IMR-90 (cell line): Measurements from ENCODE around the gene KRTAP9-9. TPM values are rescaled to one million over a fixed set of nuclear protein-coding genes. Genes with fewer than 3 reads are reported as not detected.

Experiments used
- ATAC-seq: fragments of 200-7000 bp; cut with Tn5 transposase; 2 replicates; pipeline ENCODE4 v1.9.1; 2020; ENCODE audit warnings: low read depth, mild to moderate bottlenecking, moderate library complexity
- BruUV-seq: library from RNA; stranded (reverse); fragments of 400-500 nt; replicated peaks from 2 replicates; lab custom pipeline; 2021; lab: Mats Ljungman, UMichigan
- CTCF ChIA-PET: fragments of 300-600 bp; formaldehyde crosslinking; extraction: SDS; loops from one replicate; lab custom pipeline; 2021; ENCODE audit warnings: antibody characterized with exemption; lab: Yijun Ruan, JAX
- POLR2A ChIA-PET: fragments of 300-600 bp; sonication (Branson Sonifier 250); formaldehyde crosslinking; loops from one replicate; lab custom pipeline; 2022; ENCODE audit warnings: antibody characterized with exemption; ENCODE audit not compliant: unreplicated experiment; lab: Charles Lee
- DNase-seq: peaks from one replicate; pipeline ENCODE4 v3.0.0; 2013
- H2AFZ ChIP-seq: replicated peaks from 2 replicates; pipeline ENCODE3; 2013; ENCODE audit warnings: low read length, mild to moderate bottlenecking; ENCODE audit not compliant: poor library complexity
- H2AK5ac ChIP-seq: 2 replicates; pipeline ENCODE4 v1.6.1; 2013; ENCODE audit warnings: low read depth, low read length, inconsistent platforms
- H2AK9ac ChIP-seq: replicated peaks from 2 replicates; pipeline ENCODE3; 2013; ENCODE audit warnings: mild to moderate bottlenecking, low read depth, low read length, moderate library complexity; ENCODE audit not compliant: poor library complexity
- H2BK120ac ChIP-seq: 2 replicates; pipeline ENCODE4 v1.6.1; 2013; ENCODE audit warnings: low read depth, low read length, inconsistent platforms
- H2BK15ac ChIP-seq: 3 replicates; pipeline ENCODE4 v1.6.1; 2013; ENCODE audit warnings: low read depth, low read length, inconsistent platforms
- H2BK20ac ChIP-seq: 2 replicates; pipeline ENCODE4 v1.6.1; 2013; ENCODE audit warnings: low read depth, mild to moderate bottlenecking, inconsistent platforms, low read length, moderate library complexity
- H2BK5ac ChIP-seq: 2 replicates; pipeline ENCODE4 v1.6.1; 2013; ENCODE audit warnings: mild to moderate bottlenecking, low read depth, low read length, inconsistent platforms; ENCODE audit not compliant: poor library complexity, severe bottlenecking
- H3K14ac ChIP-seq: replicated peaks from 2 replicates; pipeline ENCODE4 v1.6.1; 2013; ENCODE audit warnings: low read depth, low read length, inconsistent platforms
- H3K18ac ChIP-seq: 2 replicates; pipeline ENCODE4 v1.6.1; 2013; ENCODE audit warnings: low read depth, low read length, control low read depth
- H3K23ac ChIP-seq: 2 replicates; pipeline ENCODE4 v1.6.1; 2013; ENCODE audit warnings: low read depth, low read length, inconsistent platforms
- H3K27ac ChIP-seq: 2 replicates; pipeline ENCODE4 v1.5.1; 2013; ENCODE audit warnings: mild to moderate bottlenecking, control low read depth, low read length; ENCODE audit not compliant: insufficient read depth
- H3K27me3 ChIP-seq: 2 replicates; pipeline ENCODE4 v1.6.1; 2013; ENCODE audit warnings: low read length; ENCODE audit not compliant: control insufficient read depth, insufficient read depth
- H3K36me3 ChIP-seq: 2 replicates; pipeline ENCODE4 v1.6.1; 2013; ENCODE audit warnings: low read length, mixed read lengths; ENCODE audit not compliant: control insufficient read depth, insufficient read depth
- H3K4ac ChIP-seq: 2 replicates; pipeline ENCODE4 v1.6.1; 2013; ENCODE audit warnings: low read depth, low read length, inconsistent platforms
- H3K4me1 ChIP-seq: 2 replicates; pipeline ENCODE4 v1.6.1; 2013; ENCODE audit warnings: low read length, mixed read lengths; ENCODE audit not compliant: control insufficient read depth, insufficient read depth
- H3K4me2 ChIP-seq: 2 replicates; pipeline ENCODE4 v1.6.1; 2013; ENCODE audit warnings: low read depth, mild to moderate bottlenecking, control low read depth, low read length, moderate library complexity
- H3K4me3 ChIP-seq: 2 replicates; pipeline ENCODE4 v1.5.1; 2013; ENCODE audit warnings: low read depth, mild to moderate bottlenecking, control low read depth, low read length, moderate library complexity; ENCODE audit not compliant: insufficient read depth
- H3K56ac ChIP-seq: 2 replicates; pipeline ENCODE4 v1.6.1; 2013; ENCODE audit warnings: low read length, inconsistent platforms; ENCODE audit not compliant: insufficient read depth; ENCODE audit errors: extremely low read depth
- H3K79me1 ChIP-seq, 2 experiments: 2 replicates each; pipeline ENCODE4 v1.6.1; 2013; ENCODE audit warnings: low read length in 2 of 2, inconsistent platforms in 1 of 2, low read depth in 1 of 2
- H3K9ac ChIP-seq: 2 replicates; pipeline ENCODE4 v1.6.1; 2013; ENCODE audit warnings: low read depth, low read length, control low read depth
- H3K9me1 ChIP-seq: 2 replicates; pipeline ENCODE4 v1.6.1; 2013; ENCODE audit warnings: low read length, inconsistent platforms; ENCODE audit not compliant: insufficient read depth
- H3K9me3 ChIP-seq: 2 replicates; pipeline ENCODE4 v1.6.1; 2013; ENCODE audit warnings: low read length; ENCODE audit not compliant: control insufficient read depth, insufficient read depth
- H4K20me1 ChIP-seq: 2 replicates; pipeline ENCODE4 v1.6.1; 2013; ENCODE audit warnings: low read length, inconsistent platforms; ENCODE audit not compliant: insufficient read depth
- H4K5ac ChIP-seq: 2 replicates; pipeline ENCODE4 v1.6.1; 2013; ENCODE audit warnings: mild to moderate bottlenecking, low read depth, low read length, control low read depth
- H4K8ac ChIP-seq, 2 experiments: 2 replicates each; pipeline ENCODE4 v1.6.1; 2013; ENCODE audit warnings: low read depth in 2 of 2, low read length in 2 of 2, control low read depth in 1 of 2, inconsistent platforms in 1 of 2
- H4K91ac ChIP-seq: 2 replicates; pipeline ENCODE4 v1.6.1; 2013; ENCODE audit warnings: low read depth, low read length, inconsistent platforms; ENCODE audit not compliant: insufficient read depth
- BHLHE40 ChIP-seq: fragments of 150-350 bp; IDR thresholded peaks from 2 replicates; pipeline ENCODE4 v1.6.1; 2016; ENCODE audit warnings: mild to moderate bottlenecking, low read depth, low read length
- CEBPB ChIP-seq: IDR thresholded peaks from 2 replicates; pipeline ENCODE4 v1.6.1; 2012; ENCODE audit warnings: low read depth, low read length, improper control_type of control experiment
- CHD1 ChIP-seq: IDR thresholded peaks from 2 replicates; pipeline ENCODE4 v1.6.1; 2012; ENCODE audit warnings: low read depth, low read length, improper control_type of control experiment
- CTCF ChIP-seq: conservative IDR thresholded peaks from 2 replicates; pipeline ENCODE4 v1.5.1; 2012; ENCODE audit warnings: mild to moderate bottlenecking, low read depth, low read length, improper control_type of control experiment
- ELK1 ChIP-seq: fragments of 150-350 bp; IDR thresholded peaks from 2 replicates; pipeline ENCODE4 v1.6.1; 2016; ENCODE audit warnings: low read depth, mild to moderate bottlenecking, low read length, moderate library complexity, borderline replicate concordance
- FOS ChIP-seq: fragments of 150-350 bp; IDR thresholded peaks from 2 replicates; pipeline ENCODE4 v1.6.1; 2016; ENCODE audit warnings: low read depth, low read length
- MAFK ChIP-seq: IDR thresholded peaks from 2 replicates; pipeline ENCODE4 v1.6.1; 2012; ENCODE audit warnings: low read depth, low read length, improper control_type of control experiment
- MAZ ChIP-seq: IDR thresholded peaks from 2 replicates; pipeline ENCODE4 v1.6.1; 2012; ENCODE audit warnings: low read depth, mild to moderate bottlenecking, low read length, improper control_type of control experiment, moderate library complexity, borderline replicate concordance
- NFE2L2 ChIP-seq: fragments of 150-350 bp; IDR thresholded peaks from 2 replicates; pipeline ENCODE4 v1.6.1; 2016; ENCODE audit warnings: low read depth, mild to moderate bottlenecking, low read length
- POLR2A ChIP-seq: IDR thresholded peaks from 2 replicates; pipeline ENCODE4 v1.6.1; 2012; ENCODE audit warnings: mild to moderate bottlenecking, low read depth, low read length
- RAD21 ChIP-seq: IDR thresholded peaks from 2 replicates; pipeline ENCODE4 v1.6.1; 2012; ENCODE audit warnings: low read length, improper control_type of control experiment
- RFX5 ChIP-seq: IDR thresholded peaks from 2 replicates; pipeline ENCODE4 v1.8.0; 2012; ENCODE audit warnings: low read depth, mild to moderate bottlenecking, low read length, moderate library complexity
- SMC3 ChIP-seq: fragments of 150-350 bp; IDR thresholded peaks from 2 replicates; pipeline ENCODE4 v1.6.1; 2016; ENCODE audit warnings: low read depth, mild to moderate bottlenecking, antibody characterized with exemption, low read length, moderate library complexity
- USF2 ChIP-seq: fragments of 150-350 bp; IDR thresholded peaks from 2 replicates; pipeline ENCODE4 v1.6.1; 2017; ENCODE audit warnings: mild to moderate bottlenecking, antibody characterized with exemption, low read length, low read depth
- WGBS, 2 experiments: methylation state at CpG; one replicate each; pipeline versions ENCODE4 v1.1.5 to v1.1.7; 2013; ENCODE audit warnings: missing lambda C conversion rate in 2 of 2; ENCODE audit not compliant: insufficient read length in 1 of 2; ENCODE audit errors: extremely low coverage in 2 of 2; 5-methylcytosine and 5-hydroxymethylcytosine counted together
- dilution Hi-C: fragments of 300-500 bp; cut with HindIII; formaldehyde crosslinking; loops from one replicate; pipeline ENCODE4 v1.14.3; 2018; ENCODE audit warnings: low sequenced_read_pairs; ENCODE audit not compliant: unreplicated experiment
- in situ Hi-C: fragments of 300-500 bp; cut with MboI; formaldehyde crosslinking; loops from 3 replicates; pipeline ENCODE4 v1.14.3; 2019; ENCODE audit warnings: low sequenced_read_pairs, inconsistent platforms, mixed read lengths
- intact Hi-C: fragments of 100-400 bp; cut with micrococcal nuclease; formaldehyde crosslinking; loops from 2 replicates; pipeline ENCODE4 v1.10.0; 2022
- polyA plus RNA-seq, 3 experiments: library from polyadenylated mRNA; depleted of rRNA; stranded (reverse); fragments of >200 nt; gene quantifications; 2 replicates each; pipeline ENCODE4 v1.2.3, GENCODE V29; 2012; ENCODE audit warnings: low replicate concordance in 1 of 3
- total RNA-seq: library from RNA; depleted of rRNA; stranded (reverse); fragments of >200 nt; gene quantifications from 2 replicates; pipeline ENCODE4 v1.2.3, GENCODE V29; 2012

KRTAP9-9 gene
- total and polyA plus RNA-seq, 2 of the 4 experiments (the other 2 are of a cell fraction), result not detected

- DNase-seq, result no peak
- Histone ChIP-seq H3K9me3 (no peaks in the 10 kb centered on the region), H3K27ac (no peak overlapping the region), H3K79me1 (no peaks in the 10 kb centered on the region), H3K27me3 (peaks cover 5% of the 10 kb centered on the region), H2AK5ac (no peak overlapping the region), H3K18ac (no peak overlapping the region; the same call in 1 of the 2 replicates), H2BK20ac (peak overlapping the region; percentile 67; the same call in 1 of the 2 replicates), H3K9me1 (peaks cover under 1% of the 10 kb centered on the region), H3K23ac (no peak overlapping the region), H4K5ac (no peak overlapping the region), H4K8ac (0 out of 4 replicates have a peak overlapping the region, but pooled peaks of 1 of the 2 experiments have one; percentile 29), H3K4ac (peak overlapping the region; percentile 56; the same call in 1 of the 2 replicates), H2BK120ac (peak overlapping the region; percentile 64), H3K4me3 (no peak overlapping the region), H3K36me3 (no peaks in the 10 kb centered on the region), H2AFZ (no peak overlapping the region), H2AK9ac (no peak overlapping the region), H2BK15ac (peak overlapping the region; percentile 85; the same call in 2 of the 3 replicates), H4K20me1 (no peaks in the 10 kb centered on the region), H3K14ac (peak overlapping the region; percentile 82), H2BK5ac (peak overlapping the region; percentile 30), H3K4me2 (no peak overlapping the region), H3K9ac (no peak overlapping the region), H3K4me1 (peaks cover under 1% of the 10 kb centered on the region; the same call in 1 of the 2 replicates), H4K91ac (peak overlapping the region; percentile 55; the same call in 1 of the 2 replicates), H3K56ac (no peak overlapping the region)
- intact Hi-C loops, result loop anchor here (2.0 kb wide), 1 partner anchor 14 kb away; the partner anchor contains the start of gene KRTAP9-6
- CTCF ChIA-PET, result no interaction called here
- dilution Hi-C loops, result no loop called here
- ATAC-seq, result no peak
- in situ Hi-C loops, result no loop called here
- BruUV-seq, result no TSS peak
- POLR2A ChIA-PET, result no interaction called here
- WGBS, 2 experiments, result 100% methylated on average over 1 of the region's 3 CpGs; no CpG with 5 or more reads in 1 of the 2 experiments
- no peak for TF ChIP-seq SMC3
- TF ChIP-seq RFX5, result no peak
- no peak for TF ChIP-seq MAZ
- TF ChIP-seq RAD21, result no peak
- no peak for TF ChIP-seq MAFK
- TF ChIP-seq CTCF, result no peak
- no peak for TF ChIP-seq USF2
- TF ChIP-seq CHD1, result no peak
- TF ChIP-seq CEBPB, result no peak
- TF ChIP-seq POLR2A, result no peak
- TF ChIP-seq ELK1, result no peak
- TF ChIP-seq FOS, result no peak
- TF ChIP-seq NFE2L2, result no peak
- no peak for TF ChIP-seq BHLHE40
These were observed 23.2 kb downstream of the KRTAP9-9 start for GRCh38 chr17:41278176-41278955.
